LHCN-M2 (cell line): ENCODE results near the gene MLLT6. TPM values are rescaled to one million over a fixed set of nuclear protein-coding genes. Genes with fewer than 3 reads are reported as not detected.
A peak's percentile ranks its signal among the peaks of the same experiment; 100 is the strongest.

ENCODE experiments used
- DNase-seq: peaks from one replicate; pipeline ENCODE4 v3.0.0-alpha.2; 2012; ENCODE audit warnings: low read depth
- total RNA-seq: library from RNA; depleted of rRNA; stranded (reverse); fragments of >200 nt; gene quantifications from 2 replicates; pipeline ENCODE4 v1.2.3, GENCODE V29; 2014

The MLLT6 gene
- total RNA-seq, 1 experiment from 2014 or later = 26.8 TPM

DNA sequence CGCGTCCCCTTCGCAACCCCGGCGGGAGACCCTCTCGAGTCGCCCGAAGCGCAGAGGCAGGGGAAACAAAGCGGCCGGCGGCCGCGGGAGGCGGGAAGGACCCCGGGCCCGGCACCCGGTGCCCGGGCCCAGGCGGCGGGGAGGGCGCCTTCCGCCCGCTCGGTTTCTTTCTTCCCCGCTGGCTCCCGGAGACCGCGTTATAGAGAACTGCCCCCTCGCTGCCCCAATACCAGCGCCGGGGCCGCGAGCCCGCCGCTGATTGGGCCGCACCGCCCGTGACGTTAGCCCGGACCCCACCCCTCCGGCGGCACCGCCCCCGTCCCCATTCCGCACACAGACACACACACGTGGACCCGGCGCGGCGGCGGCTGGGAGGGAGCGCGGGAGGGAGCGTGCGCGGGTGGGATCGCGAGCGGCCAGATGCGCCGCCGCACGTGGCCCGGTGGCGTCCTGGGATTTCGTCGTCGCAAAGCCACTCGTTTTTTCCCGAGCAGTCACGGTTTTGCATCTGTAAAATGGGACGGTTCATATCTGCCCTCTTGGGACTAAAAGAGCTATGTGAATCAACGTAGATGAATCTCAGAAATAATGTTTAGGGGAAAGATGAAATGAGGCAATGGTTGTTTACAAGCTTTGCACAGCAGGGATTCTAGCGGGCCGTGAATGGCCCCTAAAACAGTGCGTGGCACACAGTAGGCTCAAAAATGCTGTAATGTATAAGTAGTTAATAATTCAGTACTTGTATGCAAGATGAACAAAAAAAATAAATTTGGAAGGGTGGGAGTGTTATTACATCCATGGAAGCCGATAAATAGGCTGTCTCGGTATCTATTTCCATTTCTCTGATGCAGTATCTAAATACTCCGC is 30.1 kb upstream of the MLLT6 start, which contains the start of gene EPOP:
Gene EPOP (minus strand): TSS at position 209 of the 867 bp plus-strand sequence. CDS start 462 bp downstream, outside the sequence.
- peak; percentile 78 for DNase-seq

DNA sequence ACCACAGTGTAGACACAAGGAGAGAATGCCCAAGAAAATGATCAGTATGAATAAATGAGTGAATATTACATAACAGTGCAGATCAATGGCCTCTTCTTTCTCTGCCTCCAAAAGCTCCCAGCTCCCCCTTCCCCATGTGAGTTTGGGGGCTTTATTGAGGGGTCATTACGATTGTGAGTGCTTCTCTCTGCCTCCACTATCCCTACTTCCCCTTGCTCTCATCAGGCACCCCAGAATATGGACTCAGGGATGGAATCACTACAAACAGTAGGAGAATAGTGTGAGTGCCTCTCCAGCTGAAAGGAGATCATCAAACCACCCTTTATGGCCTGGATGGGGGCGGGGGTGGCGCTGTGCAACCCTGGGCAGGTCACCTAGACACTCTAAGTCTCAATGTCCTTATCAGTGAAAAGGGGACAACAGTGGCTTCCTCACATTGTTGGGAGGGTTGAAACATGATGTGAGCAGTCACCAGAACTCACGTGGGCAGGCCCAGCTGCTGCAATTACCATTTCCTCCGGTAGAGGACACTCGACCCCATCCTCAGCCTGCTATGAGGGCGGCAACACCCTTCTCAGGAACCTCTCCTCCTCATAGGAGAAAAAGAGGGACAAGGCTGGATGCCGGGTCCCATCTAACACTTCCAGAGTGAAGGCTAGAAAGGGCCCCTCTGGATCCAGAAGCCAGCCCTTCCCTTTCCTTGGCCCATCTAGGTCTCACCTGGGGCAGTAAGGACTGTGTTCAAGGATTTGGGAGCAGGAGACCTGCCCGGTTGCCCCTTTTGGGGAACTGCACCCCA is 28.2 kb upstream of the MLLT6 start:
- peak; percentile 77 for DNase-seq

GRCh38 chr17:38677819-38678218 is 27.3 kb upstream of the MLLT6 start:
- DNase-seq = no peak

- DNase-seq = no peak
These were observed 24.0 kb upstream of the MLLT6 start for GRCh38 chr17:38681096-38681495.

- no peak for DNase-seq
These were observed 19.6 kb upstream of the MLLT6 start for GRCh38 chr17:38685491-38685890.

GRCh38 chr17:38687286-38687685 is 17.8 kb upstream of the MLLT6 start:
- no peak for DNase-seq

GRCh38 chr17:38690386-38690785 is 14.7 kb upstream of the MLLT6 start:
- DNase-seq = no peak

GRCh38 chr17:38691154-38691553 is 13.9 kb upstream of the MLLT6 start:
- no peak for DNase-seq

DNA sequence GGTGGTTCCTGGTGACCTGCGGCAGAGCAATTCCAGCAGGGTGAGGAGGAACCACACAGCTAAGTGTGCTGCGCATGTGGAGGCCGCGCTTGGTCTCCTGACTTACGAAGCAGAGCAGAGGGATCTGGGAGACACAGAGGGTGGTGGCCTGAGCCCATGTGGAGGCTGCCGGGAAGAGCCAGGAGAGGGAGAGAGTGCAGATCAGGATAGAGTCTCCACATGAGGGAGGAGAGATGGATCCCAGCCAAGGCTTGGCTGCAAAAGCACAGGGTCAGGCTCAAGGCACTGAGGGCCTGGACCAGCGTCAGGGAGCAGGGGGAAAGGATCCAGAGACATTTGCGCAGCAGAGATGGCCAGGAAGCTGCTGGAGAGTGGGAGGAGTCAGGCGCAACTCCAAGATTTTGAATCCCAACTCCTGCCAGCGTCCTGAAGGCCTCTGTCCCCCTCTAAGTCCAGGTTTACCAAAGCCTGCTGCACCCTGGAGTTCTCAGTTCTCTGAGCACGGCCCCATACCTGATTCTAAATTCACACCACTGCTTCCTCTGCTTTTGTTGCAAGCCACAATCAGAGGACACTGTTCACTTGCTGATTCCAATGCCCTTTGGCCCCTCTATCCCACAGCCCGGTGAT is 11.3 kb upstream of the MLLT6 start:
- DNase-seq = no peak

DNA sequence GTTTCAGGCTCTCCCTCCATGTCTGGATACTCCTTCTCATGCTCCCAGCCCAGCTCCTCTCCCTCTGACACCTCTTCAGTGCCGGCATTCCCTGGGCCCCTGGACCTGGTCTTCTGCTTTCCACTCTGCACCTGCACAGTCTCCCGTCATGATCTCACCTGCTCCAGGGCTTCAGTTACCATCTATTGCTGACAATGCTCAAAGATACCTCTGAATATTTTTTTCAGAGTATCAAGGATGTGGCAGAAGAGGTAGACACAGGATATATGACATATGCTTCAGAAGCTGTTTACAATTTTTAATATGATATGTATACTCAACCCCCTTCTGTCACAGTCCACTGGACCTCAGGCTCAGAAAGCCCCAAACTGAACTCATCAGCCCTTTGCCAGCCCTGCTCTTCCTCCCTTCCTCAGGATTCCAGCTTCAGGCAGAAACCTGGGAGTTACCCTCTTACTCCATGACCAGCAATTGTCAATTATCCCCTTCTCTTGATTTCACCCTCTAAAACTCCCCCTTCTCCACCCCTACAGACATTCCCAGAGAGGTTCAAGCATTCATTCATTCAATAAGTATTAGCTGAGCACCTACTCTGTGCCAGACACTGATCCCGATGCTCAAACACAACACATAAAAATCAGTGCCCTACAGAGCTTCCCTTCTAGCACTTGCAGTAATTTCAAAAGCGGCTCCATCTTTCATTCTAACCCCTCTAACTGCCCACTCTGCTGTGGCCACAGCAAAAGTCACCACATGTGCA is 7.8 kb upstream of the MLLT6 start:
- no peak for DNase-seq

DNA sequence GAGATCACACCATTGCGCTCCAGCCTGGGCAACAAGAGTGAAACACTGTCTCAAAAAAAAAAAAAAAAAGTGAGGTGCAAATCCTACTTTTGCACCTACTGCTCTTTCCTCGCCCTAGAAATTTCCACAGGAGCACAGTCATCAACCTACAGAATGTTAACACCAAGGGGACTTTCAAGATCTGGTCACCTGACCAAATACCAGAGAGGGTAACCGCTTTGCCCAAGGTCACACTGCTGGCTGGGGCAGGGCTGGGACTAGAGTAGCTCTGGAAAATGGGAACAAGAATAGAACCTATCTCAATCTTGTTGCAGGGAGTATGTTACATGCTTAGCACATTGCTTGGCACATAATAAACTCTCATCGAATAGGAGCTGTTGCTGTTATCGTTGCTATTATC is 6.3 kb upstream of the MLLT6 start:
- no peak for DNase-seq

DNA sequence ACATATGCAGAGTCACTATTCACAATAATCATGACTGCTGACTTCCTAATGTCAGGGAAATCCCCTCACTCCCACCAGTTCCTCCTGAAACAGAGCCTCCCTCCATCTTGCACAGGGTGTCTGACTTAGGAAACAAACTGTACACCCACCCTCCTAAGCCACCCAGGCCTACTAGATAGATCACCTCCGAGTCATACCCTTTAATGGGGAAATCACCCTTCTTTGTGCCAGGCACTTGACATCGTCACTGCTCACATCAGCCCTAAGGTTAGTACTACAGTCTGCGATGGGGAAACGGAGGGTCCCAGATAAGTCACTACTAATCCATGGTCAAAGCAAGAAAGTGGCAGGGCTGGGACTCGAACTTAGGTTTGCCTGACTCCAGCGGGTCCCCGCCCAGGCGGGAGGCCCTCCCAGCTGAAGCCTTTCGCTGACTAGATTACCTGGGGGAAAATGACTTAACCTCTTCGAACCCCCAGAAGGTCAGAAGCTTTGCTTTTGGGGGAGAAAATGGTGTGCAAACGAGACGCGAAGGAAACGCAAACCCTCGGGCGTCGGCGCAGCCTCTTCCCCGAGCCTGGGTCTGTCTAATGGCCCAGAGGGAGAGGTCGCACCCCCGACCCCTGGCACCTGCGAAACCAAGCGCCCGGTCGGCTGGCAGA is 3.4 kb upstream of the MLLT6 start:
- DNase-seq = peak; percentile 29

DNA sequence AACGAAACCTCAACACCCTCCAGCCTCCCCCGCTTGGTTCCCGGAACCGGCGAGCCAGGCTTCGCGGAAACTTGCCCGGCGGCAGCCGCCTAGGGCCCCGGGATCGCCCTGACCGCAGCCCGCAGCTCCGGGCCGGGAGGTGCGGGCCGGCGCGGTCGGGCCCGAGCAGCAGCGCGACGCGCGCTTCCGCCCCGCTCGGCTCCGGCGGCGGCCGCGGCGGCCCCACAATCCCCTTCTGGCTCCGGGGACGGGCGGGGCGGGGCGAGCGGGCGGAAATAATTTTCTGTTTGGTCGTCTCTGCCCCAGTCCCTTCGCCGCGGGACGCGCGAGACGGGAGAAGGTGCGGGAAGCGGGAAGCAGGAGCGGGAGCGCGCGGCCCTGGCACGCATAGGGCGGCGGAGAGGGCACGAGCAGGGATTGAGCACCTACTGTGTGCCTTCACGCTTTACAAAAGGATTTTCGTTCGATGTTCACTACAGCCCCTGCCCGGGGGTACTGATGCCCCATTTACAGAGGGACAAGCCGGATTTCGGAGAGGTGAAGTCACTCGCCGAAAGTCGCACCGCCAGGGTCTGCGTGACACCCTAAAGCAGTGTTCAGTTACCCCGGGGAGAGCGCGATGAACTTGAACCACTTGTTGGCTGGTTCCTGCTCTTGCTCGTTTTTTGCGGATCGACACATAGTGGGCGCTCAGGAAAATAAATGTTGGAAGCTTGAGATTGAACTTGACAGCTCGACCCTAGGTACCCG is 2.7 kb upstream of the MLLT6 start:
- DNase-seq = peak; percentile 80

DNA sequence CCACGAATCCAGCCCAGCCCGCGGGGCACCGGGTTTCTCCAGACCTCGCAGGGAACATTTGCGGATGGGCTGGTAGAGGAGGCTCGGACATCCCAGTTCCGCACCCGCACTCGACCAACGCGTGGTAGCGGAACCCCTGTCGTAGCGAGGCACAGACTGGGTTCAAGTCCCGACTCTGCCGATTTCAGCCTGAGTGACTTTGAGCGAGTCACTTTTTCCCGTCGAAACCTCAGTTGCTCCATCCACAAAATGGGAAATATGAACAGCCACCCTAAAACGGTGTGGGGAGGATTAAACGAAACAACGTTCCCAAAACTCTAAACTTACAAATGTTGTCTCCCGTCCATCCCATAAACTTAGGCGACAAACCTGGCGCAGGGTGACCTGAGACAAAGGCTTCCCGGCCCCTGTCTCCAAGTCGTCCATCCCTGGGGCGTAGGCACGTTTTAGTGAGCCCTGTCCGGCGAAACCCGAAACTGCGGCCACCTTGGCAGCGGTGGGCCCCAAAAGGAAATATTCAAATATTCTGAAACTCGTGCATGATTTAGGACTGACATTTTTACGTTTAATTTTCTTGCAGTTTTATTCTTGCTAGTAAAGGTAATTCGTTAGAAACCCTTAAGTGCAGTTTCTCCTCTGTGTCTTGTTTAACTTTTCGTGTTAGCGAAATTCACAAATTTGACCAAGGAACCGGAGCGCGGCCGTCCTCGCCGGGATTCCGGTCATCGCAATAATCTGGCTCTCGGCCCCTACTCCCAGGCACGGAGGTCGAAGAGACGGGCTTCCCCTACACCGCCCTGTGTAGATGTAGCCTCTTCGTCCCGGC is 1.9 kb upstream of the MLLT6 start:
- DNase-seq = no peak

DNA sequence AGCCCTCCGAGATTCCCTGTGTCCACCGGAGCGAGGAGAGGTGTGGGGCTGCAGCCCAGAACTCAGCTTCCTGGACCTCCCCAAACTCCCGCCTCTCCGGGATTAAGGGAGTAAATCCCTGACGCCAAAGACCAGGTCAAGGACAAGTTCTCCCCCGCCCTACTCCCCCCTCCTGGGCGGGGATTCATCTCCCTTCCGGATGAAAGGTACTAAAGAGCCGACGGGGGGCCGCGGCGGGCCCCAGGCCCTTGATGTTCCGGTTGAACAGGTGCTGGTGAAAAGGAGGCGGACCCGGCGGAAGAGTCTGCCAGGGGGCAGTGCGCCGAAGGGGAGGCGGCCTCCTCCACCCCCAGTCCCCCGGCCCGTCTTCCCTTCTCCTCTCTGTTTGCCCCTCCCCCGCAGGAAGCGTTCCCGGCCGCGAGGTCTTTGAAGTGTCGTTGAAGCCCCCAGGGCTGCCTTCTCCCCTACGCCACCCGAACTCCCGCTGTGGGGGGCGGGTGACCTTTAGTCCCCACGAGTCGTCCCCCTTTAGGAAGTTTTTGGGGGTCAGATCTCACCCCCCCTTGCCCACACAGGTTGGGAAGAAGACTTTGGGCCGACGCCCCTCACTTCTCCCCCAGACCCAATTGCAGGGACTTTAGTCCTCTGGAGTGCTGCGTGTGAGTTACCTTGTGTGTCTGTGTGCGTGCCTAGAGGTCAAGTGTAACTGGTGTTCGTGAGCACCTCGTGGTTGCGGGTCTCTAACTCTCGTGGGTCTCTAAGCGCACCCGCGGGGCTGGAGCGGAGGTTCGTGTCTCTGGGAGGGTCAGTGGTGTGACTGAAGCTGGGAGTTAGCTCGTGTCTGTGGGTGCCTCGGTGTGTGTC is 1.1 kb upstream of the MLLT6 start:
- DNase-seq = no peak

- no peak for DNase-seq
These were observed 390 bp downstream of the MLLT6 start for GRCh38 chr17:38705523-38705802.

- DNase-seq = peak; percentile 68
These were observed 881 bp downstream of the MLLT6 start for GRCh38 chr17:38705803-38706504.
